ENCODE data around the gene SNUPN.
A peak's percentile ranks its signal among the peaks of the same experiment; 100 is the strongest.
"Not testable (repeated sequence)": the region's sequence is repeated elsewhere in the genome, so short reads cannot be mapped to it uniquely, and the experiment has no call there.

Gene SNUPN

GRCh38 chr15:75637245-75638009 lies 11.9 kb upstream of the SNUPN start:
- no peak for TF ChIP-seq CTCF (IDR thresholded peaks at IDR 0.05; ENCODE audit: low read length)
- no peak for TF ChIP-seq EZH2 (IDR thresholded peaks at IDR 0.05; ENCODE audit: borderline replicate concordance, low read length)
- Histone ChIP-seq H4K20me1 (ENCODE audit: insufficient read depth, low read length) (no peaks in the 10 kb centered on the region), H3K4me2 (ENCODE audit: low read length) (peak overlapping the region; percentile 80), H3K9ac (ENCODE audit: low read length) (peak overlapping the region; percentile 1; the same call in 1 of the 2 replicates), H3K27me3 (ENCODE audit: insufficient read depth, low read length) (no peaks in the 10 kb centered on the region), H3K4me1 (ENCODE audit: insufficient read depth, low read length, severe bottlenecking) (peaks cover 19% of the 10 kb centered on the region), H2AFZ (ENCODE audit: low read length) (no peak overlapping the region), H3K4me3 (ENCODE audit: low read depth, low read length, poor library complexity, severe bottlenecking) (peak overlapping the region; percentile 79), H3K27ac (ENCODE audit: low read depth, low read length, poor library complexity, severe bottlenecking) (no peak overlapping the region), H3K9me3 (ENCODE audit: low read length) (no peaks in the 10 kb centered on the region), H3K9me2 (ENCODE audit: low read depth, low read length) (no peaks in the 10 kb centered on the region), H3F3A (ENCODE audit: insufficient read depth, low read length) (no peaks in the 10 kb centered on the region), H3K36me3 (ENCODE audit: insufficient read depth, low read length) (peaks cover 14% of the 10 kb centered on the region; the same call in 1 of the 2 replicates), H3K79me2 (ENCODE audit: insufficient read depth, low read length) (peaks cover 13% of the 10 kb centered on the region)

- no peak overlapping the region for H3K4me2 ChIP-seq (ENCODE audit: low read length)
- H3F3A ChIP-seq (ENCODE audit: insufficient read depth, low read length): no peaks in the 10 kb centered on the region
- TF ChIP-seq CTCF (IDR thresholded peaks at IDR 0.05; ENCODE audit: low read length): no peak
- TF ChIP-seq EZH2 (IDR thresholded peaks at IDR 0.05; ENCODE audit: borderline replicate concordance, low read length): no peak
- H3K9me3 ChIP-seq (ENCODE audit: low read length): no peaks in the 10 kb centered on the region
- no peak overlapping the region for H2AFZ ChIP-seq (ENCODE audit: low read length)
- H3K79me2 ChIP-seq (ENCODE audit: insufficient read depth, low read length): peaks cover 13% of the 10 kb centered on the region
- H3K36me3 ChIP-seq (ENCODE audit: insufficient read depth, low read length): peaks cover 14% of the 10 kb centered on the region; the same call in 1 of the 2 replicates
- no peaks in the 10 kb centered on the region for H3K9me2 ChIP-seq (ENCODE audit: low read depth, low read length)
- H3K27ac ChIP-seq (ENCODE audit: low read depth, low read length, poor library complexity, severe bottlenecking): no peak overlapping the region
- no peak overlapping the region for H3K4me3 ChIP-seq (ENCODE audit: low read depth, low read length, poor library complexity, severe bottlenecking)
- no peaks in the 10 kb centered on the region for H3K27me3 ChIP-seq (ENCODE audit: insufficient read depth, low read length)
- no peak overlapping the region for H3K9ac ChIP-seq (ENCODE audit: low read length)
- H4K20me1 ChIP-seq (ENCODE audit: insufficient read depth, low read length): no peaks in the 10 kb centered on the region
- peaks cover 19% of the 10 kb centered on the region for H3K4me1 ChIP-seq (ENCODE audit: insufficient read depth, low read length, severe bottlenecking)
These were observed 10.5 kb upstream of the SNUPN start for GRCh38 chr15:75636026-75636425.

- Histone ChIP-seq H3K36me3 (ENCODE audit: insufficient read depth, low read length) (peaks cover 14% of the 10 kb centered on the region; the same call in 1 of the 2 replicates), H3K4me1 (ENCODE audit: insufficient read depth, low read length, severe bottlenecking) (peaks cover 19% of the 10 kb centered on the region)
- H2AFZ ChIP-seq (ENCODE audit: low read length); H3K4me3 ChIP-seq (ENCODE audit: low read depth, low read length, poor library complexity, severe bottlenecking); H3K9me3 ChIP-seq (ENCODE audit: low read length); H3K9me2 ChIP-seq (ENCODE audit: low read depth, low read length); H3K4me2 ChIP-seq (ENCODE audit: low read length); H4K20me1 ChIP-seq (ENCODE audit: insufficient read depth, low read length); H3K27ac ChIP-seq (ENCODE audit: low read depth, low read length, poor library complexity, severe bottlenecking); H3K79me2 ChIP-seq (ENCODE audit: insufficient read depth, low read length); H3K27me3 ChIP-seq (ENCODE audit: insufficient read depth, low read length); H3K9ac ChIP-seq (ENCODE audit: low read length); H3F3A ChIP-seq (ENCODE audit: insufficient read depth, low read length): not testable (repeated sequence)
These were observed 8.4 kb upstream of the SNUPN start for GRCh38 chr15:75633922-75634321.

GRCh38 chr15:75631935-75632334 lies 6.4 kb upstream of the SNUPN start:
- TF ChIP-seq CTCF (IDR thresholded peaks at IDR 0.05; ENCODE audit: low read length): no peak
- no peak for TF ChIP-seq EZH2 (IDR thresholded peaks at IDR 0.05; ENCODE audit: borderline replicate concordance, low read length)
- H3K4me3 ChIP-seq (ENCODE audit: low read depth, low read length, poor library complexity, severe bottlenecking): no peak overlapping the region
- H4K20me1 ChIP-seq (ENCODE audit: insufficient read depth, low read length): no peaks in the 10 kb centered on the region
- no peaks in the 10 kb centered on the region for H3F3A ChIP-seq (ENCODE audit: insufficient read depth, low read length)
- H3K4me1 ChIP-seq (ENCODE audit: insufficient read depth, low read length, severe bottlenecking): peaks cover 4% of the 10 kb centered on the region
- H3K79me2 ChIP-seq (ENCODE audit: insufficient read depth, low read length): no peaks in the 10 kb centered on the region
- H3K9ac ChIP-seq (ENCODE audit: low read length): no peak overlapping the region
- H3K27me3 ChIP-seq (ENCODE audit: insufficient read depth, low read length): no peaks in the 10 kb centered on the region
- peaks cover under 1% of the 10 kb centered on the region; the same call in 1 of the 2 replicates for H3K36me3 ChIP-seq (ENCODE audit: insufficient read depth, low read length)
- H3K9me2 ChIP-seq (ENCODE audit: low read depth, low read length): no peaks in the 10 kb centered on the region
- no peak overlapping the region for H3K27ac ChIP-seq (ENCODE audit: low read depth, low read length, poor library complexity, severe bottlenecking)
- H3K9me3 ChIP-seq (ENCODE audit: low read length): no peaks in the 10 kb centered on the region
- H2AFZ ChIP-seq (ENCODE audit: low read length): no peak overlapping the region
- H3K4me2 ChIP-seq (ENCODE audit: low read length): no peak overlapping the region
